Pons (tissue), 1 donor: Measurements from ENCODE around the gene LDLRAD4.
"Not testable (repeated sequence)": the region's sequence is repeated elsewhere in the genome, so short reads cannot be mapped to it uniquely, and the experiment has no call there.

Experiments
- DNase-seq: peaks from one replicate; pipeline ENCODE4 v3.0.0-alpha.2; 2016; ENCODE audit warnings: low spot score

Gene LDLRAD4

GRCh38 chr18:13246591-13246990, 28.0 kb downstream of the LDLRAD4 start:
- DNase-seq: no peak

DNA sequence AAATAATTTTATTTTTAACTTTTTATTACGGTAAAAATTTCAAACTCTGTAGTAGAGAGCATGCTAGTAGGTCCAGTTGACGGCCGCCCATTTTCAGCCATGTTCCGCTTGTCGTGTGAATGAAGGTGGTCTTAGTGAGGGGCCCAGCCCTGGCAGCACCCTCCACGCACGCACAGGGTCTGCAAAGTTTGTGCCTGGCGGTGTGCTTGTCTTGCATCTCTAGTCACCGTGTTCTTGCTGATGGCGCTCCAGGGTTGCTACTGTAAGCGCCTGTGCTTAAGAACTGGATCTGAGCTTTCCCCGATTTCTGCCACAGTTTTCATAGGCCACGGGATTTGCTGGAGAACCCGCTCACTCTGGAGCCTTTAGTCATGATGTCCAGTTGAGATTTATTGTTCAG, 28.9 kb downstream of the LDLRAD4 start:
- DNase-seq: no peak

DNA sequence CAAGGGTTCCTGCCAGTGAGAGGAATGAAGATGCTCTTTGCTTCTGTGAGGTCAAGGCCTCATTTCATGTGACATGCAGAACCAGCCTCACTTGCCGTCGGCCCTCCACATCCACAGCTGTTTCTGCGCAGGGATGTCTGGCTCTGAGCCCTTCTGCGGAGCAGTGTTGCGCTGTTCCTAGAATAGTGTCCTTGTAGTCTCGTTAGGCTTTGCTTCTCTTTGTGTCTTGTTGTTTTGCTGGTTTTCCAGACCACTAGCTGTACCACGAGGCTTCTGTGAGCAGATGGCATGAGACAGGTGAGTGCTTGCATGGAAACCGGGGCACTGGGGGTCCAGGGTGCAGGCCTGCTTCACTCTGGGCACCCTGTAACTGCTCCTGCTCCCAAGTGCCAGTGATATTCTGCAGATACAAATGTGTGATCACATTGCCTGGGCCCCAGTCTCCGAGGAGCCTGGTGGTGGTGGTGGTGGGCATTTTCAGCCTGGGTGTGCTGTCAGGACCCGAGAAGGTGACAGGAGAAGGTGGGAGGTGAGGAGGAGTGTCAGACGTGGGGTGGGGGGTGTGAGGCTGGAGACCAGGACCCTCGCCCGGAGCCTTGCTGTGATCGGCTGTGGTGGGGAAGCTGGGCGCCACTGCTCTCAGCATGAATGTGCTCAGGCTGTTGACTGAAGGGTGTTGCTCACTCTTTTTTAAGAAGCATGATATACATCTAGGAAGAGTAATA, 34.3 kb downstream of the LDLRAD4 start:
- DNase-seq: peak; percentile 70

- no peak for DNase-seq
Measured at GRCh38 chr18:13253786-13254688, 35.5 kb downstream of the LDLRAD4 start.

GRCh38 chr18:13254971-13255927, 36.7 kb downstream of the LDLRAD4 start:
- DNase-seq: no peak

- no peak for DNase-seq
Measured at GRCh38 chr18:13256444-13257305, 38.1 kb downstream of the LDLRAD4 start.

DNA sequence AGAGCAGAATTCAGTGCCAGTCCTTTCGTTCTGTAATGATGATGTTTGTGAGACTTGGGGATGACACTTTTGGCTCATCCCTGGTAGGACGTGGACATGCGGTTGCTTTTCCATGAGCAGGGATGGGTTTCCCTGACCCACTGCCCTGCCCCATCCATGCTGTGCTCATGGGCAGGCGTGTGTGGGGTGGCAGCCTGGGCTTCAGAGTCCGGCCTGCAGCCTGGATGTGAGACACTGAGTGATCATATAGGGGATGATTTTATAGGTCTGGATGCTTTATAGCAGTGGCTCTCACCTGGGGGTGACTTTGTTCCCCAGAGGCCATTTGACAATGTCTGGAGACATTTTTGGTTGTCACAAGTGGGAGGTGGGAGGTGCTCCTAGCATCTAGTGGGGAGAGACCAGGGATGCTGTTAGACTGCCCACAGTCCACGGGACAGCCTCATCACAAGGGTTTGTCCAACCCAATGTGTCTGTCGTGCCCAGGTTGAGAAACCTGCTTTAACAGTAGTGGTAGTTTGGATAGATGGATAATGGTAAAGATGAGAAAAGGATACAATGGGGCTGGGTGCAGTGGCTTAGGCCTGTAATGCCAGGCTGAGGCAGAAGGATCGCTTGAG, 38.9 kb downstream of the LDLRAD4 start:
- DNase-seq: no peak

DNA sequence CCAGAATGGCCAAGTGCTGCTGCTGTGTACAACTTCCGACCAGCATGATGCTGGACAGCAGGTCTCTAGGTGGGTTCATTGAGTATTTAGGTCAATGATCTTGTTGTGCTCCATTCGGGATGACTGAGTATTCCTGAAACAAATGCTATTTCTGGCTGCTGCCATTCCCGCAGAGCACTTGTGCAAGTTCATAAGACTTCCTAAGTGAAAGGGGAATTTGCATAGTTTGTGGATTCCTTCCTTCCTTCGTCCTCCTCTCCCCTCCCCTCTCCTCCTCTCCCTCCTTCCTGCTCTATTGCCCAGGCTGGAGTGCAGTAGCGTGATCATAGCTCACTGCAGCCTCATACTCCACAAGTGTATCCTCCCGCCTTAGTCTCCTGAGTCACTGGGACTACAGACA, 40.4 kb downstream of the LDLRAD4 start:
- DNase-seq: no peak

- DNase-seq: no peak
Measured at GRCh38 chr18:13259701-13260100, 41.1 kb downstream of the LDLRAD4 start.

DNA sequence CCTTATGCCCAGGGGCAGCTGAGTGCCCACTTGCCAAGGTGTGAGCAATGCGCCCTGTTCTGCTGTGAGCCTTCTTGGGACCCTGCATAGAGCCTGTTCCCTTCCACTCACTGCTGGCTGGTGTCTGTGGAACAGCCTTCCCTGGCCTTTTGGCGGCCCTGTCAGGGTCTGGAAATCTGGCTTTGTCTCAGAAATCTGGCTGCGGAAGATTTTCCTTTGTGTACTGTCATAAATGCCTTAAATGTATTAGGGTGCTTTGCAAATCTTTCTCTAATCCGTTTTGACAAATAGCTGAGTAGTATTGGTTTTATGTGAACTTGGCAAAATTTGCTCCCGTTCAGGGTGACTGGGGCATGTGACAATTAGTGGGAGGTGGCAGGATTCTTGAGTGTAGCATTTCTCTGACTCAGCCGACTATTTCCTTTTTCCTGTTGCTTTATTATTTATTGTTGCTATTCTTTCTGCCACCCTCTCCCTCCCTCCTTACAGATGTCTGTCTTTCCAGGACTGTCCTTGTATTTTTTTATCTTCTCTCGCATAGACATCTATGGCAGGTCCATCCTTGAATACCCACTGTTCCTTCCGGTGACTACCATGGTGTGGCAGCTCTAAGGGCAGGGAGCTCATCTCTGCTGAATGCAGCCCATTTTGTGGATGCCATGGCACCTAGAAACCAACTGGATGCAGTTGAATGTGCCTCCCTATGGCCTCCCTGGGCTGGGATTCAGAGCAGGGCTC, 41.8 kb downstream of the LDLRAD4 start:
- no peak for DNase-seq

DNA sequence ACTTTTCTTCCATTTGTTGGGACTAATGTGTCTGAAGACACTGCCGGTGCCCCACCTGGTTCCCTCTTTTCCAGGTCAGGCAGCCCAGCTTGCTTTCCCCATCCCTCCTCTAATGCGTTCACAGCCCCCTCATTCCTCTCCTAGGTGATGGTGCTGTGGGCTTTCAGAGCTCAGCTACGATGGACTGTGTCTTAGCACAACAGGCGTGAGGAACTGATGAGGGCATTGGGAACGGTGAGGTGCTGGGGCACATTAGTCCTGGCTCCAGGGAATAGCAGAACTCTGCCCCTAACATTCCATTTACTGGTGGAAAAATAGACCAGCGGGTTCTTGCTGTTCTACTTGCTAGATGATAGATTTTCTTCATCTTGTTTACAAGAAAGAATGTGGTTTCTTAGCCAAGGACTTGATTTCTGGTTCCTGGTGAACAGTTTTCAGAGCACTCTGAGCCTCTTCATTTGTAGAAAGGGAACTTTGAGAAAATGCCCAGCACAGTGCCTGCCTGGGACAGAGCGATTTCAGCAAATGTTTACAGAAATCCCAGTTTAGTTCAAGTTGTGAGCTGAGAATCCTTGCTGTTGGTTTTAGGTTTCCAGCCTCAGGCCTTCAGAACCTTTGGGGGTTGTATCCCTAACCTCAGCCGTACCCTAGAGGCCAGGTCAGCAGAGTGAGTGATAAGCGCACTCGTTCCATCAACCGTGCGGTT, 42.5 kb downstream of the LDLRAD4 start:
- DNase-seq: no peak

DNA sequence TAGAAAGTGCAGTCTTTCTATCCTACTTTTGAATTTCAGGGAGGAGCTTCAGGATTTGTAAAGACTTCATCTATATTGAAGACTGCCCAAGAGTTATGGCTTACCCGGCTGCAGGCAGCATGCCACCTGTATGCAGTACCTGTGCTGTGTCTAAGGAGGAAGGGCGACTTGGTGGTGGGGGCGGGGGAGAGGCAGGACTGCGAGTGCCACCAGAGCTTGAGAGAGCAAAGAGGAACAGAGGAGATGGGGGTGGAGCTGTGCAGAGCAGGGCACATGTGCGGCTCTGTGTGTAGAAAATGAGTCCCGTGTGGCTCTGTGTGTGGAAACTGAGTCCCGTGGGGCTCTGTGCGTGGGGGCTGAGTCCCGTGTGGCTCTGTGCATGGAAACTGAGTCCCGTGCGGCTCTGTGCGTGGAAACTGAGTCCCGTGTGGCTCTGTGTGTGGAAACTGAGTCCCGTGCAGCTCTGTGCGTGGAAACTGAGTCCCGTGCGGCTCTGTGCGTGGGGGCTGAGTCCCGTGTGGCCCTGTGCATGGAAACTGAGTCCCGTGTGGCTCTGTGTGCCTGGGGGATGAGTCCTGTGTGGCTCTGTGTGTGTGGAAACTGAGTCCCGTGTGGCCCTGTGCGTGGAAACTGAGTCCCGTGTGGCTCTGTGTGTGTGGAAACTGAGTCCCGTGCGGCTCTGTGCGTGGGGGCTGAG, 43.2 kb downstream of the LDLRAD4 start:
- no peak for DNase-seq

DNA sequence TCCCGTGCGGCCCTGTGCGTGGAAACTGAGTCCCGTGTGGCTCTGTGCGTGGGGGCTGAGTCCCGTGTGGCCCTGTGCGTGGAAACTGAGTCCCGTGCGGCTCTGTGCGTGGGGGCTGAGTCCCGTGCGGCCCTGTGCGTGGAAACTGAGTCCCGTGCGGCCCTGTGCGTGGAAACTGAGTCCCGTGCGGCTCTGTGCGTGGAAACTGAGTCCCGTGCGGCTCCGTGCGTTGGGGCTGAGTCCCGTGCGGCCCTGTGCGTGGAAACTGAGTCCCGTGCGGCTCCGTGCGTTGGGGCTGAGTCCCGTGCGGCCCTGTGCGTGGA, 43.8 kb downstream of the LDLRAD4 start:
- DNase-seq: not testable (repeated sequence)

GRCh38 chr18:13262839-13263691, 44.5 kb downstream of the LDLRAD4 start:
- DNase-seq: no peak

DNA sequence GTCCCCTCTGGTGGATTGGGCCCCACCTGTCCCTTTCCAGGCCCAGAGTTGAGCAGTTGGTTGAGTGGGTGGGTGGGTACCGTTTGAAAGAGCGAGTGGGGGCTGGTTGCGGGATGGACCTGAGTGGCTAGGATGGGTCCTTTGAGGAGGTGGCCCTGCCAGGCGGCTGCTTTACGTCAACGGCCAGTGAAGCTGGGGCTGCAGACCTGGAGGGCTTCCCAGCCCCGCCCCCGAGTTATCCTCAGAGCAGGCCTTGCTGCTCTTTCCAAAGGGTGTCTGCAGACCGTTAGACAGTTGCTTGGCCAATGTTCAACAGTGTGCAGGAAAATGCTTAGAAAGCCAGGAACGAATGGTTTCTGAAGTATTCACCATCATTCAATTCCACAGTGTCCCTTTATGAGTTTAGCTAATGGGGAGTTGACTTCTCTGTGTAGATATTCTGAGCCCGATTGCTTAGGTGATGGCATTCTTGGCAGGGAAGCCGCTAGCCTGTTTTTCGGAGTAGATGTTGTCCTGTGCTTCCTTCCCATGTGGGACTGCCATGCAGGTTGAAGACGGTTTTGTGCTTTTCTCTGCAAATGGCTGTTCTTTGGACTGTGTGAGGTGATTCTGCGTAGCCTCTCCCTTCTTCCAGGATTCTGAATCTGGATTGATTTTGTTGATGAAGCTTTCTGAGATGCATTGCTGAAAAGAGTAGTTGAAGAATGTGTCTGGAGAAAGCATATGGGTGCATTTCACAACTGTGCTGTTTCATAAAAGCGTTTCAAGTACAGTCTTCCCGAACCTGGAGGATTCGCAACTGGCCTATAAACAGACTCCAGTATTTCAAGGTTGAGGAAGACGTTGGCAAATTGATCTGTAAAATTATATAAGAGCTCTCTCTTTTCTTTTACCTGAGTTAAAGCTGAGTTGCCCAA, 45.8 kb downstream of the LDLRAD4 start:
- no peak for DNase-seq

- no peak for DNase-seq
Measured at GRCh38 chr18:13265008-13265910, 46.7 kb downstream of the LDLRAD4 start.
